ENCODE data around the gene KDM4B. TPM values are rescaled to one million over a fixed set of nuclear protein-coding genes. Genes with fewer than 3 reads are reported as not detected.

Gene KDM4B
- total and polyA plus RNA-seq, 10 of the 15 experiments (the other 5 are each of a cell fraction or from before 2014, with no cell fraction given), result 0.47 to 49.6 (median 16.2) TPM

GRCh38 chr19:4969292-4969771, 419 bp downstream of the KDM4B start:
- peak overlapping the region; percentile 91 for H3K4me2 ChIP-seq (ENCODE audit: control insufficient read depth, insufficient read depth)
- no peaks in the 10 kb centered on the region for H3K27me3 ChIP-seq (replicated peaks in 1 of 2; ENCODE audit: control insufficient read depth in 2 of 2, insufficient read depth in 2 of 2, low read length in 1 of 2)
- H3K4me1 ChIP-seq (ENCODE audit: control insufficient read depth, insufficient read depth, low read length), result peaks cover 12% of the 10 kb centered on the region
- POLR2A ChIA-PET, result interaction anchor here (0.5 to 1.9 kb wide), 10 partner anchors 52 to 570 kb away, joined by 3 to 7 read pairs (median 4); partner anchors contain the start of genes FEM1A, PLIN3 and TICAM1
- under 1% methylated on average over 28 of the region's 54 CpGs for WGBS (ENCODE audit: insufficient coverage, insufficient replicate concordance, low lambda C conversion rate, missing lambda C conversion rate)
- no peaks in the 10 kb centered on the region for H3K9me3 ChIP-seq (replicated peaks; ENCODE audit: control insufficient read depth, insufficient read depth, low read length)
- peak overlapping the region; percentile 31; the same call in 1 of the 2 replicates for H3K27ac ChIP-seq (ENCODE audit: control insufficient read depth, insufficient read depth)
- H4K20me1 ChIP-seq (ENCODE audit: control insufficient read depth, insufficient read depth), result peaks cover 7% of the 10 kb centered on the region
- intact Hi-C loops (cut with micrococcal nuclease; ENCODE audit: unreplicated experiment), result loop anchor here (2.0 to 10.0 kb wide), 2 partner anchors 59 to 105 kb away; partner anchors contain the start of gene PLIN3
- in situ Hi-C loops (cut with MboI), result no loop called here
- no TSS peak for BruUV-seq (replicated peaks)
- SMC1A ChIA-PET (ENCODE audit: uncharacterized antibody, unreplicated experiment), result interaction anchor here (1.4 kb wide), 1 partner anchor 61 kb away, joined by 4 read pairs; no protein-coding TSS in a partner anchor
- DNase-seq (ENCODE audit: low read depth, low spot score) (no peak), ATAC-seq (no peak), FAIRE-seq (no peak)
- peaks cover 43% of the 10 kb centered on the region for H3K79me2 ChIP-seq (ENCODE audit: control insufficient read depth, insufficient read depth, low read length)
- H3K9ac ChIP-seq (ENCODE audit: control insufficient read depth, insufficient read depth, low read length), result peak overlapping the region; percentile 75
- no peak for TF ChIP-seq POLR2A (IDR thresholded peaks at IDR 0.05; ENCODE audit: low read depth, low read length)
- TF ChIP-seq IRF5 (IDR thresholded peaks at IDR 0.05; ENCODE audit: borderline replicate concordance), result no peak
- no peak for TF ChIP-seq CHD1 (IDR thresholded peaks at IDR 0.05; ENCODE audit: low read depth, low read length)
- TF ChIP-seq SKIL (IDR thresholded peaks at IDR 0.05; ENCODE audit: low read depth, poor library complexity, severe bottlenecking), result no peak
- no peak for TF ChIP-seq ZNF24 (IDR thresholded peaks at IDR 0.05)
- no peak for TF ChIP-seq RAD21 (IDR thresholded peaks at IDR 0.05; ENCODE audit: insufficient read depth, low read depth, low read length)
- no peak for TF ChIP-seq SMARCA5 (IDR thresholded peaks at IDR 0.05)
- TF ChIP-seq HCFC1 (IDR thresholded peaks at IDR 0.05; ENCODE audit: low read length), result no peak
- TF ChIP-seq WRNIP1 (IDR thresholded peaks at IDR 0.05; ENCODE audit: borderline replicate concordance, low read depth, low read length), result no peak
- no peak for TF ChIP-seq CUX1 (IDR thresholded peaks at IDR 0.05; ENCODE audit: insufficient replicate concordance, low read depth, low read length)
- TF ChIP-seq ZZZ3 (IDR thresholded peaks at IDR 0.05; ENCODE audit: control insufficient read depth, insufficient read length, low read depth), result no peak
- TF ChIP-seq ZBTB4 (CRISPR knock-in tag; IDR thresholded peaks at IDR 0.05), result no peak
- RAD21 ChIA-PET (ENCODE audit: unreplicated experiment), result interaction anchor here (0.9 to 2.1 kb wide), 8 partner anchors 57 to 178 kb away, joined by 3 to 7 read pairs (median 6); partner anchors contain the start of genes FEM1A and PLIN3
- CTCF ChIA-PET, result interaction anchor here (1.0 to 3.0 kb wide), 7 partner anchors 57 to 178 kb away, joined by 3 to 15 read pairs (median 5); partner anchors contain the start of gene FEM1A
- no peak overlapping the region for H2AFZ ChIP-seq (ENCODE audit: control insufficient read depth, low read depth, low read length)
- H3K36me3 ChIP-seq (ENCODE audit: control insufficient read depth in 2 of 2, insufficient read depth in 2 of 2, low read length in 1 of 2), result peaks cover 0 to 2% of the 10 kb centered on the region in 2 experiments; a peak in 2 of 4 replicates
- peak overlapping the region; percentile 95 for H3K4me3 ChIP-seq

Data from GM12878 (cell line).